ENCODE measurements around the gene SASH1.

DNA sequence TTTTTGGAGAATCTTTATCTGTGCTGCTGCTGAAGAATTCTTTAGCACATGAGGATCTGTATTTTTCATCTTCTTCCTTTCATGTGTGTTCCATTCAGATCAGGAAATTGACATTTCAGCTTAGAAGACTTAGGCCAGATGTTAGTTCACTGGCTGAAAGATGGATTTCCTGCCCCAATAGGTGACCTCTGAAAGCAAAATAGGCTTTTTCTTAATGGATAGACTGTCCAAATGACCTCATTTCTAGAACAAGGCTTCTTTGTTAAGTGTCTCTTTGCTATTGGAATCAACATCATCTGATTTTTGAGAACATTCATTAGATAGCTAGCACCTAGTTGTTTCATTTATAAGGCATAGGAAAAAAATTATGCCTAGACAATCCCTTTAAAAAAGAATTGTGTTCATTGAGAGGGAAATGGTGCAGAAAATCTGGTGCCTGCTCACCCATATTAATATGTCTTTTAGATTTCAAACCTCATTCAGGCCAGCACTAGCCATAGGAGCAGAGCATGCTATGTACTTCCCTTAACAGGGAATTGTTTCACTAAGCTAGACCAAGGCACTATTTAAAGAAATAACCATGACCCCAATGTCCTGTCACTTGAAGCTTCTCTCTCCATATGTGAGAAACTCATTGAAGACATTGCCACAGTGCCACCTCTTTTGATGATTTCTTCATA is 13.6 kb upstream of the SASH1 start:
- no peak for TF ChIP-seq POLR2A (IDR thresholded peaks at IDR 0.05)
- TF ChIP-seq POLR2AphosphoS5 (IDR thresholded peaks at IDR 0.05; ENCODE audit: insufficient read depth in 1 of 2, low read depth in 1 of 2): no peak
- TF ChIP-seq, protein P1, sequence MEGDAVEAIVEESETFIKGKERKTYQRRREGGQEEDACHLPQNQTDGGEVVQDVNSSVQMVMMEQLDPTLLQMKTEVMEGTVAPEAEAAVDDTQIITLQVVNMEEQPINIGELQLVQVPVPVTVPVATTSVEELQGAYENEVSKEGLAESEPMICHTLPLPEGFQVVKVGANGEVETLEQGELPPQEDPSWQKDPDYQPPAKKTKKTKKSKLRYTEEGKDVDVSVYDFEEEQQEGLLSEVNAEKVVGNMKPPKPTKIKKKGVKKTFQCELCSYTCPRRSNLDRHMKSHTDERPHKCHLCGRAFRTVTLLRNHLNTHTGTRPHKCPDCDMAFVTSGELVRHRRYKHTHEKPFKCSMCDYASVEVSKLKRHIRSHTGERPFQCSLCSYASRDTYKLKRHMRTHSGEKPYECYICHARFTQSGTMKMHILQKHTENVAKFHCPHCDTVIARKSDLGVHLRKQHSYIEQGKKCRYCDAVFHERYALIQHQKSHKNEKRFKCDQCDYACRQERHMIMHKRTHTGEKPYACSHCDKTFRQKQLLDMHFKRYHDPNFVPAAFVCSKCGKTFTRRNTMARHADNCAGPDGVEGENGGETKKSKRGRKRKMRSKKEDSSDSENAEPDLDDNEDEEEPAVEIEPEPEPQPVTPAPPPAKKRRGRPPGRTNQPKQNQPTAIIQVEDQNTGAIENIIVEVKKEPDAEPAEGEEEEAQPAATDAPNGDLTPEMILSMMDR (IDR thresholded peaks at IDR 0.05): no peak
